Esophagus muscularis mucosa (tissue), 4 donors: ENCODE results near the gene ASB18. TPM values are rescaled to one million over a fixed set of nuclear protein-coding genes. Genes with fewer than 3 reads are reported as not detected.
A peak's percentile ranks its signal among the peaks of the same experiment; 100 is the strongest.

Source experiments
- DNase-seq: peaks from one replicate; pipeline ENCODE4 v3.0.0-alpha.2; 2017; ENCODE audit errors: extremely low spot score
- H3K27ac ChIP-seq, 4 donors: fragments of 200-600 bp; sonication (generic); replicated peaks in 1 of 4; 1 replicate in 3 of 4; 2 replicates in 1 of 4; pipeline ENCODE4 v1.5.1; 2016 to 2019; ENCODE audit warnings: mild to moderate bottlenecking in 1 of 4
- H3K27me3 ChIP-seq, 4 donors: fragments of 200-600 bp; sonication (generic); one replicate each; pipeline versions ENCODE4 v1.5.1 to v1.6.0; 2016 to 2019
- H3K36me3 ChIP-seq, 4 donors: fragments of 200-600 bp; sonication (generic); one replicate each; pipeline ENCODE4 v1.5.1; 2016 to 2019
- H3K4me1 ChIP-seq, 4 donors: fragments of 200-600 bp; sonication (generic); one replicate each; pipeline ENCODE4 v1.5.1; 2016 to 2019
- H3K4me3 ChIP-seq, 4 donors: fragments of 200-600 bp; sonication (generic); 1 replicate in 2 of 4; 2 replicates in 2 of 4; pipeline ENCODE4 v1.5.1; 2016 to 2019; ENCODE audit warnings: mild to moderate bottlenecking in 4 of 4, moderate library complexity in 1 of 4
- H3K9me3 ChIP-seq, 4 donors: fragments of 200-600 bp; sonication (generic); 1 replicate in 3 of 4; 2 replicates in 1 of 4; pipeline ENCODE4 v1.5.1; 2016 to 2019
- EP300 ChIP-seq: sonication (generic); formaldehyde crosslinking; IDR thresholded peaks from one replicate; pipeline ENCODE4 v1.6.1; 2017; ENCODE audit warnings: antibody characterized with exemption
- POLR2A ChIP-seq: fragments of 450-650 bp; IDR thresholded peaks from one replicate; pipeline ENCODE4 v1.6.1; 2017; ENCODE audit warnings: antibody characterized with exemption, moderate library complexity, mild to moderate bottlenecking, low read depth
- POLR2AphosphoS5 ChIP-seq, 2 donors: sonication (generic); formaldehyde crosslinking; IDR thresholded peaks; one replicate each; pipeline ENCODE4 v1.6.1; 2017; ENCODE audit warnings: antibody characterized with exemption in 2 of 2
- WGBS: methylation state at CpG from one replicate; pipeline ENCODE4 v1.1.5; 2018; 5-methylcytosine and 5-hydroxymethylcytosine counted together
- intact Hi-C: fragments of 100-400 bp; cut with DNase I; formaldehyde crosslinking; loops from one replicate; pipeline ENCODE4 v1.15.1; 2023
- total RNA-seq, 4 donors: library from RNA; depleted of rRNA; stranded (reverse); fragments of >200 nt; gene quantifications; one replicate each; pipeline versions ENCODE4 v1.1.0 to v1.2.1, GENCODE V29; 2016
- TF ChIP-seq, protein P1 (sequence below), 3 experiments: fragments of 200-600 bp in 2 of 3; fragments of 450-650 bp in 1 of 3; sonication (generic) in 2 of 3; IDR thresholded peaks; one replicate each; pipeline ENCODE4 v1.5.1; 2017 to 2019; ENCODE audit warnings: antibody characterized with exemption in 3 of 3, mild to moderate bottlenecking in 2 of 3, moderate library complexity in 1 of 3

The ASB18 gene
- total RNA-seq, 4 donors from 2014 or later, result not detected

DNA sequence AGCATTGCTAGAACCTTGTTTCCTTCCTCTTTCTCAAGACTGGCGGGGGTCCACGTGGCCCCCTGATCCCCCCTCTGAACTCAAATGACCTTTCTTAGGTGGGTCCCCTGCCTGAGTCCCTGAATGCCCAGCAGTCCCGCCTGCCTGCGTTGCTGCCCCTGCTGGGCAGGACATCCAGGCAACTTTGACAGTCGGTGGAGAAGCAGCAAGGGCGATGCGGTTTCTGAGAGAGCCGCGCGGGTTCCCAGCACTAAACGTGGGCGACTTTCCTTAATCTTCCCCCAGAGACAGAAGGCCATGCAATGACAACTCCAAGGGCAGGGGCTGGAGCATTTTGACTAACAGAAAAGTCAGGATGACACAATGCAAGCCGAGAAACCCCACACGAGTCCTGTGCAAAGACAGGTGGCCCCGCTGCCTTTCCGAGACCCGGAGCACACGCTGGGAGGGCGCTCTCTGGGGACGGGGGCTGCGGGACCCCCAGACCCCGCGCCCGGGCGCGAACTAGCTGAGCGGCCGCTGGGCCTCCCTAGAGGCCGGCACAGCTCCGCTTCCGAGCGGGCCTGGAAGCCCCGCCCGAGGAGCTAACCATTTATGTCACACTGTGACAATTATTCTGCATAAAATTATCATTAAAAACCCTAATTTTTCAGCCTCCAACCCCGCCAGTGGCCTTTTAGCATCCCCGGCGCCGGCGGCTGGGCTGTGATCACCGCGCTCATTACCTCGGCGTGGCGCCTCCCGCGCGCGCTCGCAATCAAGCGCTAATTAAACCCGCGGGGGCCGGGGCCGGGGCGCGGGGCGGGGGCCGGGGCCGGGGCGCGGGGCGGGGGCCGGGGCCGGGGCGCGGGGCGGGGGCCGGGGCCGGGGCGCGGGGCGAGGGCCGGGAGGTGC is 27.4 kb downstream of the ASB18 start:
- peak overlapping the region; percentile 33 to 43 (median 36) for H3K4me3 ChIP-seq
- intact Hi-C loops, result no loop called here
- H3K9me3 ChIP-seq, result peaks cover 0 to 18% (median 15%) of the 10 kb centered on the region in 4 donors
- peaks cover 13 to 25% (median 18%) of the 10 kb centered on the region in 4 donors for H3K4me1 ChIP-seq
- H3K36me3 ChIP-seq, result no peaks in the 10 kb centered on the region
- no peak overlapping the region for H3K27ac ChIP-seq
- no peak for DNase-seq
- TF ChIP-seq, protein P1, sequence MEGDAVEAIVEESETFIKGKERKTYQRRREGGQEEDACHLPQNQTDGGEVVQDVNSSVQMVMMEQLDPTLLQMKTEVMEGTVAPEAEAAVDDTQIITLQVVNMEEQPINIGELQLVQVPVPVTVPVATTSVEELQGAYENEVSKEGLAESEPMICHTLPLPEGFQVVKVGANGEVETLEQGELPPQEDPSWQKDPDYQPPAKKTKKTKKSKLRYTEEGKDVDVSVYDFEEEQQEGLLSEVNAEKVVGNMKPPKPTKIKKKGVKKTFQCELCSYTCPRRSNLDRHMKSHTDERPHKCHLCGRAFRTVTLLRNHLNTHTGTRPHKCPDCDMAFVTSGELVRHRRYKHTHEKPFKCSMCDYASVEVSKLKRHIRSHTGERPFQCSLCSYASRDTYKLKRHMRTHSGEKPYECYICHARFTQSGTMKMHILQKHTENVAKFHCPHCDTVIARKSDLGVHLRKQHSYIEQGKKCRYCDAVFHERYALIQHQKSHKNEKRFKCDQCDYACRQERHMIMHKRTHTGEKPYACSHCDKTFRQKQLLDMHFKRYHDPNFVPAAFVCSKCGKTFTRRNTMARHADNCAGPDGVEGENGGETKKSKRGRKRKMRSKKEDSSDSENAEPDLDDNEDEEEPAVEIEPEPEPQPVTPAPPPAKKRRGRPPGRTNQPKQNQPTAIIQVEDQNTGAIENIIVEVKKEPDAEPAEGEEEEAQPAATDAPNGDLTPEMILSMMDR (IDR thresholded peaks at IDR 0.05), result no peak
- TF ChIP-seq POLR2AphosphoS5 (IDR thresholded peaks at IDR 0.05) (no peak), POLR2A (no peak), EP300 (no peak)
- WGBS, result 0% methylated on average over 7 of the region's 73 CpGs
- H3K27me3 ChIP-seq, result peaks cover 7 to 72% (median 24%) of the 10 kb centered on the region in 4 donors

DNA sequence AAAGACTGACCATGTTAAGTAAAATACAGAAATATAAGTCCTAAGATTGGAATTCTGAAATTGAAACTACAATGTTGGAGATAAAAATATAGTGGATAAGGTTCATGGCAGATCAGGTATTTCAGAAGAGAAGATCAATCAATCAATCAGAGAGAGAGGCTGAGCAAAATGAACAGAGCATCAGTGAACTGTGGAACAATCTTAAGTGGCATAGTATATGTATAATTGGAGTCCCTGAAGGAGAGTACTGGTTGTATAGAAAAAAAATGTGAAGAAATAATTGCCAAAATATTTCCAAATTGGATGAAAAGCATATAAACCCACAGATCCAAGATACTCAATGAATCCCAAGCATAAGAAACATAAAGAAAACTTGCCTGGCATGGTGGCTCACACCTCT is 35.0 kb downstream of the ASB18 start:
- no peak for DNase-seq
- intact Hi-C loops, result no loop called here
- no peaks in the 10 kb centered on the region for H3K36me3 ChIP-seq
- TF ChIP-seq POLR2A (no peak), EP300 (no peak), POLR2AphosphoS5 (IDR thresholded peaks at IDR 0.05) (no peak)
- TF ChIP-seq, protein P1 (IDR thresholded peaks at IDR 0.05), result no peak
- peaks cover 0 to 6% (median 2%) of the 10 kb centered on the region in 4 donors for H3K27me3 ChIP-seq
- H3K4me3 ChIP-seq, result no peak overlapping the region
- no peak overlapping the region for H3K27ac ChIP-seq
- no peaks in the 10 kb centered on the region for H3K4me1 ChIP-seq
- peaks cover 0 to 57% (median 38%) of the 10 kb centered on the region in 4 donors for H3K9me3 ChIP-seq

DNA sequence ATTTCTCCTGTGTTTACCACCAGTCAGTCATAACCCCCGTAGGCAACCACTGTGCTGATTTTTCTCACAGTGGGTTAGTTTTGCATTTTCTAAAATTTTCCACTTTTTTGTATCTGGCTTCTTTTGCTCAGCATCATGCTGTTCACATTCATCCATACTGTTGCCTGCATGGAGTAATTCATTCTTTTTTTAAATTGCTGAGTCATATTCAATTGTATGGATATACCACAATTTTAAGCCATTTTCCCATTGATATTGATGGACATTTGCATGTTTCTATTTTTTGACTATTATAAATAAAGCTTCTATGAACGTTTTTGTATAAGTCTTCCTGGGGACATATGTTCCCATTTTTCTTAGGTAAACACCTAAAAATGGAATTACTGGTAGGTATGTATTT is 40.5 kb downstream of the ASB18 start:
- WGBS, result 57% methylated on average over 2 of the region's 2 CpGs

GRCh38 chr2:236221798-236222197 is 42.4 kb downstream of the ASB18 start:
- H3K4me1 ChIP-seq, result no peaks in the 10 kb centered on the region
- H3K27me3 ChIP-seq, result peaks cover 0 to 8% (median under 1%) of the 10 kb centered on the region in 4 donors
- DNase-seq, result peak; percentile 80
- intact Hi-C loops, result no loop called here
- WGBS, result 80% methylated on average over 8 of the region's 8 CpGs
- no peak for TF ChIP-seq POLR2AphosphoS5 (IDR thresholded peaks at IDR 0.05)
- no peak for TF ChIP-seq EP300
- no peak for TF ChIP-seq POLR2A
- TF ChIP-seq, protein P1 (IDR thresholded peaks at IDR 0.05), result no peak
- H3K27ac ChIP-seq, result no peak overlapping the region
- peaks cover 0 to 15% (median 11%) of the 10 kb centered on the region in 4 donors for H3K9me3 ChIP-seq
- H3K4me3 ChIP-seq, result no peak overlapping the region
- H3K36me3 ChIP-seq, result no peaks in the 10 kb centered on the region

More for the DNA sequence above, 40.5 kb downstream of the ASB18 start:
- no peak for TF ChIP-seq POLR2A
- TF ChIP-seq EP300, result no peak
- TF ChIP-seq, protein P1 (IDR thresholded peaks at IDR 0.05), result no peak
- no peak for TF ChIP-seq POLR2AphosphoS5 (IDR thresholded peaks at IDR 0.05)
- Histone ChIP-seq H3K27ac (no peak overlapping the region), H3K27me3 (peaks cover 0 to 3% (median 0%) of the 10 kb centered on the region in 4 donors), H3K4me1 (no peaks in the 10 kb centered on the region), H3K36me3 (no peaks in the 10 kb centered on the region), H3K9me3 (peaks cover 0 to 22% (median 16%) of the 10 kb centered on the region in 4 donors), H3K4me3 (no peak overlapping the region)
- intact Hi-C loops, result no loop called here
- no peak for DNase-seq
